NCI-H2196 (cell line): ENCODE measurements around the gene RILPL2.
A peak's percentile ranks its signal among the peaks of the same experiment; 100 is the strongest.
"Not testable (repeated sequence)": the region's sequence is repeated elsewhere in the genome, so short reads cannot be mapped to it uniquely, and the experiment has no call there.

Source experiments
- DNase-seq: peaks from one replicate; lab custom pipeline; 2025; ENCODE audit not compliant: unreplicated experiment; lab: John Stamatoyannopoulos, UW

The RILPL2 gene

GRCh38 chr12:123407269-123407668, 29.2 kb downstream of the RILPL2 start:
- DNase-seq, result not testable (repeated sequence)

DNA sequence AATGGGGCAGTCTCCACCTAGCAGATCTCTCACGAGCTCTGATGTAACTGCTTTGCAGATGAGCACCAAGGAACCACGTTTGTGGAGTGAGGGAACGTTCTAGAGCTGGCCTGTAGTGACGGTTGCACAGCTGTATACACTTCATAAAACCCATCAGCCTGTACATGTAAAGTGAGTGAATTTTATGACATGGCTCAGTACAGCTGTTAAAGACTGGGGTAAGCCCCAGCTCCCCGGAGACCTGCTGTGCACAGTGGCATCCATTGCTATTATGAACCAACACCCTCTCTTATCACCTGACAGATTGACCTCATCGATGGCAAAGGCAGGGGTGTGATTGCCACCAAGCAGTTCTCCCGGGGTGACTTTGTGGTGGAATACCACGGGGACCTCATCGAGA, 31.9 kb downstream of the RILPL2 start:
- DNase-seq, result no peak

GRCh38 chr12:123401753-123402683, 34.5 kb downstream of the RILPL2 start:
- DNase-seq, result no peak

DNA sequence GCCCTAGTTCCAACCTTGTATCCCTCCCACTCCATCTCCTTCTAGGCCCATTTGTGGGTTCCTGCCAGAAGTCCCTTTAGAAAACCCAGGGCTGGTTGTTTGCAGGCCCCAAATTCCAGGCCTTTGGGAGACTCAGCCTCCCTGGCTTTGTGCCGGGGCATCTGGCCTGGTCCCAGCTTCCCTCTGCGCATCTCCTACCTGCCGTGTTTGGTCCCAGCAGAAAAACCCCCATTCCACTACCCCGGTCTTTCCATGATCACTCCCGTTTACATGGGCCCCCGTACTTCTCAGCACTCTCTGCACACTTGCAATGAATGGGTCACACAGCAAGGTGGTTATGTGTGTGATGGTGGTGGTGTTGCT, 37.2 kb downstream of the RILPL2 start:
- no peak for DNase-seq

DNA sequence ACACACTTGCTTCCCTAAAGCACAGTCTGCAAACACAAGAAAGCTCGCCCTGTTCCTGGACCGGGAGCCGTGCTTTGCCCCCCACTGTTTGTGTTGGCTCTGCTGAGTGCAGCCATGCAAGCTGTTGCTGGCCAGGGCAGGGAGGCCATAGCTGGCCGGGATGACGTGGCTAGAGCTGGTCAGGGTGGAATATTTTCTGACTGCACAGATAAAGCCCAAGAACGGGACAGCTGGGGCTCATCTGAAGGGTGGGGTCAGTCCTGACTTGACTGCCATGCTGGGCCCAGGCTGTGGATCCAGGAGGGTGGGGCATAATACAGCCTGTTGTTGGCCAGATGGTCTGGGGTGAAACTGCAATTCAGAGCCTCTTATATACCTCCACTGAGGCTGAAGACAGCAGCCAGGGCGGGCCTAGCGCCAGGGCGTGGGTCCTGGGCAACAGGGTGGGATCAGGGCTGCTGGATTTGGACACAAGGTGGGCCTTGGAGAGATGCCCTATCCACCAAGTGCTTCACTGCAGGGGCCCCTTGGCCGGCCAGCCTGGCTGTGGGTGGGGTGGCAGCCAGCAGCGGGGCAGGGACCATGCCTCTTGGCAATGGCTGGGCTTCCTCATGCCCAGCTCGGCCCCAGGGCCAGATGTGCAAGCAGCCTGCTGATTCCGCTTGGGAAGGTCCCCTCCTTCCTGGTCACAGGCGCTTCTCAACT, 37.8 kb downstream of the RILPL2 start:
- DNase-seq, result no peak

- DNase-seq, result no peak
Measured at GRCh38 chr12:123398177-123398549, 38.3 kb downstream of the RILPL2 start.

DNA sequence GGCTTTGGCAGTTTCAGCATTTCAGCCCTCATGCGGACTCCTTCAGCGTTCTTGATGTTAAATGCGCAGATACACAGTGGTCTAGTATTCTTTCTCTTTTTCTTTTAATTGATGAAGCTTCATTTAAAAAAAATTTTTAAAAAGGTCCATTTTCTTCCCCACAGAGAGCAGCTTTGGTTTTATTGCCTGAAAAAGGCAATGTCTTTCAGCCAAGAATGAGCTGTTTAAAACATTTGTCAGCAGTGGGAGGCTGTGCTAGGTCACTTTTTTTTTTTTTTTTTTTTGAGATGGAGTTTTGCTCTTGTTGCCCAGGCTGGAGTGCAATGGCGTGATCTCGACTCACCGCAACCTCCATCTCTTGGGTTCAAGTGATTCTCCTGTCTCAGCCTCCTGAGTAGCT, 39.1 kb downstream of the RILPL2 start:
- no peak for DNase-seq

DNA sequence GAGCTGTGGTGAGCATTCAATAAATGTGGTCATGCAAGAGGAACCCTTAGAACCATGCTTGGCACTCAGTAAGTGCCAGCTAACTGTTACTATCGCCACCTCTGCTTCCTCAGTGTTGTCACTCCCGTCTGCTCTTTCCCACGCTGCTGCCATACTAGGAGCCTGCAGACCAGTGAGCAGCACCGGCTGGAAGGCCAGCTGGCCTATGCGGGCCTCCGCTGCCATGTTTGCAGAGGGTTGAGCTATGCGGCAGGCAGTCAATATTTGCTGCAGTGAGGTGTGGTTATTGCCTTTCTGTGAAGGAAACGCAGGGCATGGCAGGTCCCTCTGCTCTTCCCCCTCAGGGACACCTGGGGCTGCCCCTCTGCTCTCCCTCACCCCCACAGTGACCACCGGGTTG, 39.5 kb downstream of the RILPL2 start:
- no peak for DNase-seq

DNA sequence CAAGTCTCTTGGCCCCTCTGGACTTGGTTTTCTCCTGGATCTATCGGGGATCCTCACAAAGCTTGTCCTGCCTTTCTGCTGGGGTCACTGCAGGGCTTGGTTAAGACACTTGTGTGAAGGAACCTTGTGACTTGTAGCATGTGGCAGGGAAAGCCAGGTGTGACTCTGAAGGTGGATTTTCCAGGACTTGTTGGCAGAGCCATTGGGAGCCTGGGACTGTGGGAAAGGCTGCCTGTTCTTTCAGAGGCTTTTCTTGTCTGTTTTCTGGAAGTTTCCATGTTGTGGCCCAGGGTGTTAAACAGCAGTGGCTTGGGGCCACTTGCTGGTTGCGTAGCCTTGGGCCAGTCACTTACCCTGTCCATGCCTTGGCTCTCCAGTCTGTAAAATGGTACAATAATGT, 39.9 kb downstream of the RILPL2 start:
- DNase-seq, result no peak

DNA sequence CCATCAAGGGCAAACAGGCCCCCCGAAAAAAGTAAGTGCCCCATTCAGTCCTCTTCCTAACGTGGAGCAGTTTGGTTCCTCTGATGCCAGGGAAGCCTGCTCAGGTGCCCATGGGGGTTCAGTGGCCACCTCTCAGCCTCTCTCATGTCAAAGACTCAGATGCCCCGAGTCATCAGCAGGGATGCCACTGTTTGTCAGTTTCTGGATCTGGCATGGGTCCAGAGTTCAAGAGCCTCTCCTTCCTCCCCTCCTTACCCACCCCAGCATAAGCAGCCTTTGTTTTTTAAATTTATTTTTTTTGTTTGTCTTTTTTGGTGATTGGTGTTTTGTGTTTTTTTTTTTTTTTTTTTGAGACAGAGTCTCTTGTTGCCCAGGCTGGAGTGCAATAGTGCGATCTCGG, 41.2 kb downstream of the RILPL2 start:
- no peak for DNase-seq

- DNase-seq, result no peak
Measured at GRCh38 chr12:123393747-123394146, 42.7 kb downstream of the RILPL2 start.

DNA sequence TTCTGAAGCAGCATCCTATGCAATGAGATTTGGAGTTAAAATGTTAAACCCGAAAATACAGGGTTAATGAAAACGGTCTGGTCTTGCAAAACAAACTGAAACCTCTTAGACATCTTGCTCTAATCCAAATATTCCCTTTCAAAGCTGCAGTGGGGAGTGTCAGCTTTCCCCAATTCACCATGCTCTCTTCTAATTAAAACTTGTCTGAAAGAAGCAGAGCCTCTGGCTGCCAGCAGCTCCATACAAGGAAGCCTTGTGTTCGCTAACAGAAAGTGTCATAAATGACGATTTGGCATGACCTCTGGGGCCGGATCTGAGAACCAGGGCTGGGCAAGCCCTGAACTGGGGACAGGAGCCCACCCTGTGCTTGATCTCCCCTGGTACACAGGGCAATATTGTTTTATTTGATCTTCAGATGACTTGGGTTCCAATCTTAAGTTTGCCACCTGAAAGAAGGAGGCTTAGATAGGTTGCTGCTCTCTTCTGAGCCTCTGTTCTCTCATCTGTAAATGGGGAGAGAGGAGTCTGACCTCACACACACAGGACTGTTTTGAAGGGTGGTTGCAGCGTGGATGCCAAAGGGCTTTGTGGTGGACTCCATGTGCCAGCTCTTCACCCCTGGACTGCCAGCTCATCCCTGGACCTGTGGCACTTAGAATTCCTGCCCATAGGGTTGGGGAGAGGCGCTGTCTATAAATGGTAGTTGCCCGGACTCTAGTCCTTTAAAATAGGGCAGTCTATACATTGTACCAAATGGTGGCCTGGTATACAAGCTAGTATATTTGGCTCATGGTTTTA, 44.7 kb downstream of the RILPL2 start:
- DNase-seq, result no peak

DNA sequence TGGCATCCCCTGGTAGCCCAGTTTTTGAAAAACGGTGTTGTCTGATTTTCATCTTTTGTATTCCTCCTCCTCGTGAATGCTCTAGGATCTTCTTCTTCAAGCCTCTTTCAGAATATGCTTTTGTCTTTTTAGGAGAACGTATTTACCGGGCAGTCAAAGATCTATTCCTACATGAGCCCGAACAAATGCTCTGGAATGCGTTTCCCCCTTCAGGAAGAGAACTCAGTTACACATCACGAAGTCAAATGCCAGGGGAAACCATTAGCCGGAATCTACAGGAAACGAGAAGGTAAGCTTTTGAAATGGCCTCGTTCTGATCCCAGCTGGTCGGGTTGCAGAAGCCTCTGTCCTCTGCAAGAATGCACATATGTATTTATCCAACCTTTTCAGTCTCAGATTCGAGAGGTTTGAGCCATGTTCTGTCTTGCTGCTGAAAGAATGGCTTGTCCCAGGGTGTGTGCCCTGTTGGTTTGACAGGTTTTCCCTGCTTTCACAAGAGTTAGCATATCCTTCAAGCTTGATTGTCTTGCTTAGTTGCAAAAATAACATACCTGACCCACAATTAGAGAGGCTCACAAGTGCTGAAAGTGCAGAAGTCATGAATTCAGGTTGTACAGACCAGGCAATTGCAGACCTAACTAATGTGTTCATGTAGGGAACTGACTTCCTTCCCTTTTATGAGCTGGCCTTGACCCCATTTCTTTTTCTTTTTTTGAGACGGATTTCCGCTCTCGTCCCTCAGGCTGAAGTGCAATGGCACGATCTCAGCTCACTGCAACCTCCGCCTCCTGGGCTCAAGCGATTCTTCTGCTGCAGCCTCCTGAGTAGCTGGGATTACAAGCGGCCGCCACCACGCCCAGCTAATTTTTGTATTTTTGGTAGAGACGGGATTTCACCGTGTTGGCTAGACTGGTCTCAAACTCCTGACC, 45.7 kb downstream of the RILPL2 start:
- no peak for DNase-seq

GRCh38 chr12:123389560-123390351, 46.7 kb downstream of the RILPL2 start:
- no peak for DNase-seq

- no peak for DNase-seq
Measured at GRCh38 chr12:123388951-123389559, 47.4 kb downstream of the RILPL2 start.

DNA sequence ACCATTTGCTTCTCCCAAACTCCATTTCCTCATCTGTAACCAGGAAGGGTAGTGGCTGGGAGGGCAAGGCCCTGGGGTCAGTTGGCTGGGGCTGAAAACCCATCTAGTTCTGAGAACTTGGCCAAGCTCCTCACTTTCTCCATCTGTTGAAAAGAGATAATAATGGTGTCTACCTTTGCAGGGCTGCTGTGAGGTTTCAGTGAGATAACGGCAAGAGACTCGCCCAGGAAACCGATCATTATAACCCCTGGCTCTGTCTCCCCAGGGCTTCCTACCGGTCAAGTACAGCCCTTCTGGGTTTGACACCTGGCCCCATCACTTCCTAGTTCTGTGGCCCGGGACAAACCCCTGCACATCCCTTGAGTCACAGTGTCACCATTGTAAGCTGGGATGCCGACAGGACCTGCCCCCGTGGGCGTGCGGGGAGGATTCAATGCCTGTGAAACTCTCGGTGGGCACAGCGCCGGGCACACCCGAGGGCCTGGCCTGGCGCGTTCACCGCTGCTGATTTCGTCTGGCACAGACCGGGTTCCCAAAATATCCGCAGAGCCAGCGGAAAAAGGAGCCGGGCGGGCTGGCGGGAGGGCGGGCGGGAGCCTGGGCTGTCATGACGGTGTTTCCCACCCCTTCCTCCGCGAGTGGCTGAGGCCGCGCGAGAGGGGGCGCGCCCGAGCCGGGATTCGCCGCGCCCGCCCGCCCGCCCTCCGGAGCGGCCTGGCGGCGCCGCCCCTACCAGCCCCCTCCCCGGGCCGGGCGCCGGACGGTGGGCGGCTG, 48.1 kb downstream of the RILPL2 start:
- DNase-seq, result peak; percentile 46

DNA sequence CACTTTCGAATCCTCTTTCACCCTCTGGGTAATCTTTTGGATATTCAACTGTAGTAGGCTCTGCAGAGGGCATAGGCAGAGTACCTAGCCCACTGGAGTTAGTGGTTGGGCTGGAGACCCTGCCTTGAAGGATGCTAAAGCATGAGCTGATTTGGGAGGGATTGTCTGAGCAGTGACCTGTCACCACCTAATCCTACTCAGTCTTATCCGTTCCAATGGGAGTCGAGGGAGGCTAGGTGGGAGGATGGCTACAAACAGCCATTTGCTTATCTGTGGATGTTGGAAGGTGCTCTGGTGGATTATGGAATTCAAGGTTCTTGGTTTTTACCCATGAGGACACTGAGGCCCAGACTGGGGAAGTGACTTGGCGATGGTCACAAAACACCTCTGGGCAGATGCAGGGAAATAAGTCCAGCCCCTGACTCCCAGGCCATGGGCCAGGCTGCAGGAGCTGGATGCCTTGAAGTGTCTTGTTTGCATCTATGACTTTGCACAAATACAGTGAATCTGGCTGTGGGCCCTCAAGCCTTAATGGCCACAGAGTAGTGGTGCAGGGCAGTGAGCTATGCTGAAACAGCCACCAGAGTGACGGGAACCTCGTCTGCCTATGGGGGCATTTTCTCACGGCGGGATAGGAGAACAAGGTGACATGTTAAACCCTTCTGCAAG, 48.8 kb downstream of the RILPL2 start:
- no peak for DNase-seq

DNA sequence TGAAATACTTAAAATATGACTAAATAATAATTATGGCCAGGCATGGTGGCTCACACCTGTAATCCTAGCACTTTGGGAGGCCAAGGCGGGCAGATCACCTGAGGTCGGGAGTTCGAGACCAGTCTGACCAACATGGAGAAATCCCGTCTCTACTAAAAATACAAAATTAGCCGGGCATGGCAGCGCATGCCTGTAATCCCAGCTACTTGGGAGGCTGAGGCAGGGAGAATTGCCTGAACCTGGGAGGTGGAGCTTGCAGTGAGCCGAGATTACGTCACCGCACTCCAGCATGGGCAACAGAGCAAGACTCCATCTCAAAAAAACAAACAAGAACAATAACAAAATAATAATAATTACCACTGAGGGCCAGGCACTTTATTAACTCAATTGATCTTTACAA, 50.9 kb downstream of the RILPL2 start:
- DNase-seq, result not testable (repeated sequence)
